GM12873 (cell line): ENCODE data around the gene ASAP2.

Experiments used
- CTCF ChIP-seq: IDR thresholded peaks from 2 replicates; pipeline ENCODE4 v1.5.1; 2012; ENCODE audit warnings: low read depth, mild to moderate bottlenecking, moderate library complexity, low read length, control low read depth; ENCODE audit not compliant: insufficient read depth; ENCODE audit errors: missing control alignments

ASAP2 gene

GRCh38 chr2:9297807-9298206 is 91.2 kb downstream of the ASAP2 start:
- no peak for TF ChIP-seq CTCF

DNA sequence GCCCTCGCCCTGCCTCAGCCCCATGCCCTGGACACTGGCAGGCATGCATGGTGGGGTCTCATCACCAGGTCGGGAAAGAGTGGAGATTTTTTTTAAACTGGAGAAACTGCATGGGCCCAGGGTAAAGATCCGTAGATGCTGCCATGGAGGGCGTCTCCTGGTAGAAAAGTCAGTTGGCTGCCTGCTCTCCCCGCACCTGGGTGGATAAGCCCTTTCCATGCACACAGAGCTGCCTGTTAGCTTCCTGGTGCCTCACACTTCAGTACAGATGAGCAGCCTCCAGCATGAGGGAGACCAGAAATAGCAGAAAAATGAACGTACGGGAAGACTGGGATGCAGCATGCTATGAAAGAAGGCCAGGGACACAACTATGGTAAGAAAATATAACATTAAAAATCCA is 92.0 kb downstream of the ASAP2 start:
- no peak for TF ChIP-seq CTCF

DNA sequence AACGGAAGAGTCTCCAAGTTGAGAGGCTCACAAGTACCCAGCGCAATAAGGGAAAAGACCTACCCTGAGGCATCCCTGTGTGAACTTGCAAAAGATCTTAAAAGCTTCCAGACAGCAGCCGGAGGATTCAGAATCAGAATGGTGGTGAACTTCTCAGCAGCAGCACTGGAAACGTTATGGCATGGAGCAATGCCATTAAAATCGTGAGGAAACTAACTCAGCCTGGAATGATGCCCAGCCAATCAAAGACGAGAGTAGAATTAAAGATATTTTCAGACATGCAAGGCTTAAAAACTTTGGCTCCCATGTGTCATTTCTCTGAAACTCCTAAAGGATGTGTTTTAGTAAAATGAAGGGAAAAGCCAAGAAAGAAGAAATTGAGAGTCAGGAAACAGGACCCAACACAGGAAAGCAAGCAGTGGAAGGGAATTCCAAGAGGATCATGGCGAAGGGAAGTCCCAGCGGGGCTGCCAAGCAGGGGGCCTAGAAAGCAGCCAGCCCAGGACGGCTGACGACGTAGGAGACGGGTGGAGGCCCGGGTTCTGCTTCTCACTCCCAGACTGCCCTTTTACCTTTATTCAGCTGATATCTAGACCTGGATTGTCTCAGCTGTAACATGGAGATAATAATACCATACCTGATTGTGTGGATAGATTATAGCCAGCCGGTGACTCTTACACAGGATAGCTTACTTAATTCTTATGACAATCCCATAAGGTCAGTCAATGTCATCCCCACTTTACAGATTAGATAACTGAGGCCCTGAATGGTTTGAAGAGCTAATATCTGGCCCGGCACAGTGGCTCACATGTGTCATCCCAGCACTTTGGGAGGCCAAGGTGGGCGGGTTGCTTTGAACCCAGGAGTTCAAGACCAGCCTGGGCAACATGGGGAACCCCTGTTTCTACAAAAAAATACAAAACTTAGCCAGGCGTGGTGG is 92.8 kb downstream of the ASAP2 start:
- TF ChIP-seq CTCF: no peak

- no peak for TF ChIP-seq CTCF
Measured at GRCh38 chr2:9300214-9300613, 93.6 kb downstream of the ASAP2 start.

DNA sequence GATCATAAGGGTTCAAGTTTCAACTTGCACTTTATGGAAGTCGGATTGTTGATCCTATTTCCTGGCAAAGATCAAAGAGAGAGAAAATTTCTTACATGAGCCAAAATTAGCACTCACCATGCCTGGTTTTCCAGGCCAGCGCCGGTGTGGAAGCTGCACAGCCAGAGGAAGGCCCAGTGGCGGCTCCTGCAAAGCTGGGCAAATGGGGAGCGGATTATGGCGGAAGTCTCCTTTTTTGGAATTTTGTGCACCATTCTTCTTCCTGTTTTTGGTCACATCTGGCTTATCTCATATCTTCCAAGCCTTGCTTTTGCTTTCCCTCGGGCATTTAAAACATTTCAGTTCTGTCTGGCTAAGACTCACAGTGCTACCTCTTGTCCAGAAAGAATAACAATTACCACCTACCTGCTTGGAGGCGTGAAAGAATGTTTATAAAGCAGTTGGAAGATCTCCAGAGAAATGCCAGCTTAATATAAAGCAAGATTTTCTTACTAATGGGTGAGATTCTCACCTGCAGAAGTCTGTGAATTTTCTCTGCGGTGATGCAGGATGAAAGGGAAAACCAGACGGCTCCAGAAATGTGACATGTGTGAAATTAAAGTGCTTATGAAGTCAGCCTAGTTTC is 94.3 kb downstream of the ASAP2 start:
- no peak for TF ChIP-seq CTCF

GRCh38 chr2:9302755-9303154 is 96.1 kb downstream of the ASAP2 start:
- TF ChIP-seq CTCF: no peak

GRCh38 chr2:9303528-9304225 is 97.1 kb downstream of the ASAP2 start:
- TF ChIP-seq CTCF: no peak
